ENCODE results near the gene AGBL3. TPM values are rescaled to one million over a fixed set of nuclear protein-coding genes. Genes with fewer than 3 reads are reported as not detected.

AGBL3 gene
- total and polyA plus RNA-seq, 2 experiments from 2014 or later = 3.2 to 5.6 TPM

GRCh38 chr7:134988161-134988560, 1.9 kb downstream of the AGBL3 start:
- Histone ChIP-seq H3K79me2 (replicated peaks; ENCODE audit: insufficient read depth) (peaks cover 11% of the 10 kb centered on the region), H3K4me2 (no peak overlapping the region), H4K20me1 (replicated peaks; ENCODE audit: insufficient read depth) (no peaks in the 10 kb centered on the region), H3F3A (replicated peaks; ENCODE audit: low read depth) (no peaks in the 10 kb centered on the region), H3K27ac (ENCODE audit: low read depth) (no peak overlapping the region), H3K27me3 (ENCODE audit: insufficient read depth) (no peaks in the 10 kb centered on the region), H3K4me1 (ENCODE audit: insufficient read depth) (peaks cover 14% of the 10 kb centered on the region), H3K9me2 (ENCODE audit: insufficient read depth) (no peaks in the 10 kb centered on the region), H3K36me3 (ENCODE audit: insufficient read depth) (peaks cover 11% of the 10 kb centered on the region; the same call in 1 of the 2 replicates), H2AFZ (no peak overlapping the region), H3K4me3 (no peak overlapping the region)
- Mint-ChIP-seq H3K27ac (no peak overlapping the region), H3K4me3 (no peak overlapping the region), H3K9me3 (no peaks in the 10 kb centered on the region; the same call in 2 of the 3 replicates), H3K27me3 (ENCODE audit: insufficient read depth, low read depth, poor library complexity) (peaks cover 4% of the 10 kb centered on the region), H3K4me1 (peaks cover 11% of the 10 kb centered on the region; the same call in 2 of the 3 replicates), H3K36me3 (ENCODE audit: low read depth) (peaks cover 6% of the 10 kb centered on the region; the same call in 2 of the 3 replicates)
- no peak for TF ChIP-seq REST (IDR thresholded peaks at IDR 0.05; ENCODE audit: unreplicated experiment)
- no peak for TF ChIP-seq NANOG (IDR thresholded peaks at IDR 0.05; ENCODE audit: borderline replicate concordance)
- no peak for TF ChIP-seq ZNF462 (CRISPR knock-in tag; IDR thresholded peaks at IDR 0.05)
- no peak for TF ChIP-seq CREB1 (CRISPR knock-in tag; IDR thresholded peaks at IDR 0.05; ENCODE audit: low read depth)
- TF ChIP-seq ETS1 (IDR thresholded peaks at IDR 0.05) = no peak
- TF ChIP-seq JUNB (IDR thresholded peaks at IDR 0.05; ENCODE audit: unreplicated experiment) = no peak
- no peak for TF ChIP-seq POLR2AphosphoS5 (IDR thresholded peaks at IDR 0.05; ENCODE audit: low read depth)
- no peak for TF ChIP-seq ZNF331 (CRISPR knock-in tag; IDR thresholded peaks at IDR 0.05; ENCODE audit: low read depth)
- TF ChIP-seq EZH2phosphoT487 (IDR thresholded peaks at IDR 0.05; ENCODE audit: unreplicated experiment) = no peak
- no peak for TF ChIP-seq EZH2 (IDR thresholded peaks at IDR 0.05; ENCODE audit: low read depth, unreplicated experiment)
- TF ChIP-seq ZNF114 (CRISPR knock-in tag; IDR thresholded peaks at IDR 0.05) = no peak
- TF ChIP-seq STAT1 (IDR thresholded peaks at IDR 0.05; ENCODE audit: unreplicated experiment) = no peak
- no peak for TF ChIP-seq CTCF (conservative IDR thresholded peaks at IDR 0.05; ENCODE audit: low read depth in 2 of 2)
- no peak for DNase-seq (ENCODE audit: low spot score)
- ATAC-seq = no peak
